Mucosa of rectum (tissue), 2 donors: Measurements from ENCODE around the gene CGB5.
"Not testable (repeated sequence)": the region's sequence is repeated elsewhere in the genome, so short reads cannot be mapped to it uniquely, and the experiment has no call there.

ENCODE experiments used
- H3K27ac ChIP-seq, 2 donors: one replicate each; pipeline ENCODE4 v1.7.0; 2013; ENCODE audit warnings: inconsistent platforms in 2 of 2, low read depth in 2 of 2, low read length in 2 of 2
- H3K27me3 ChIP-seq, 2 donors: one replicate each; pipeline ENCODE4 v1.7.0; 2013; ENCODE audit warnings: low read length in 2 of 2; ENCODE audit not compliant: control insufficient read depth in 2 of 2, insufficient read depth in 2 of 2
- H3K36me3 ChIP-seq, 2 donors: one replicate each; pipeline ENCODE4 v1.7.0; 2013; ENCODE audit warnings: low read length in 2 of 2; ENCODE audit not compliant: control insufficient read depth in 2 of 2, insufficient read depth in 2 of 2
- H3K4me1 ChIP-seq, 2 donors: one replicate each; pipeline ENCODE4 v1.7.0; 2013; ENCODE audit warnings: low read length in 2 of 2, mild to moderate bottlenecking in 1 of 2; ENCODE audit not compliant: control insufficient read depth in 2 of 2, insufficient read depth in 2 of 2
- H3K4me3 ChIP-seq, 2 donors: one replicate each; pipeline ENCODE4 v1.7.0; 2013; ENCODE audit warnings: low read length in 2 of 2
- H3K9ac ChIP-seq, 2 donors: one replicate each; pipeline ENCODE4 v1.7.0; 2013; ENCODE audit warnings: low read length in 2 of 2, low read depth in 1 of 2, mild to moderate bottlenecking in 1 of 2
- H3K9me3 ChIP-seq, 2 donors: one replicate each; pipeline ENCODE4 v1.7.0; 2013; ENCODE audit warnings: low read length in 2 of 2; ENCODE audit not compliant: control insufficient read depth in 2 of 2
- donor health status: healthy.
- donor health status: Normal muscosa, but diverticular disease.

Gene CGB5

GRCh38 chr19:49020931-49021895 lies 22.4 kb upstream of the CGB5 start:
- Histone ChIP-seq H3K27me3 (peaks cover 6 to 18% of the 10 kb centered on the region in 2 donors), H3K9ac (no peak overlapping the region), H3K27ac (no peak overlapping the region), H3K4me1 (peaks cover 9 to 17% of the 10 kb centered on the region in 2 donors), H3K36me3 (peaks cover 0 to 3% of the 10 kb centered on the region in 2 donors), H3K9me3 (no peaks in the 10 kb centered on the region), H3K4me3 (no peak overlapping the region)

- Histone ChIP-seq H3K4me3 (no peak overlapping the region), H3K36me3 (no peaks in the 10 kb centered on the region), H3K27ac (no peak overlapping the region), H3K9me3 (no peaks in the 10 kb centered on the region), H3K4me1 (peaks cover 9 to 17% of the 10 kb centered on the region in 2 donors), H3K27me3 (peaks cover 6 to 18% of the 10 kb centered on the region in 2 donors), H3K9ac (no peak overlapping the region)
Measured at GRCh38 chr19:49022116-49022515, 21.5 kb upstream of the CGB5 start.

GRCh38 chr19:49024233-49024632 lies 19.4 kb upstream of the CGB5 start, which contains the start of gene CGB3:
CGB3 (minus strand) TSS chr19:49024333; CDS start chr19:49023971, 362 bp downstream.
- H3K27me3 ChIP-seq: peaks cover 6 to 15% of the 10 kb centered on the region in 2 donors
- H3K36me3 ChIP-seq, H3K4me3 ChIP-seq, H3K4me1 ChIP-seq, H3K9ac ChIP-seq, H3K9me3 ChIP-seq, H3K27ac ChIP-seq: not testable (repeated sequence)

GRCh38 chr19:49025088-49025487 lies 18.6 kb upstream of the CGB5 start:
- not testable (repeated sequence) for H3K36me3 ChIP-seq, H3K9ac ChIP-seq, H3K27ac ChIP-seq, H3K4me3 ChIP-seq, H3K4me1 ChIP-seq, H3K9me3 ChIP-seq
- H3K27me3 ChIP-seq: peaks cover 5 to 14% of the 10 kb centered on the region in 2 donors

- H3K9me3 ChIP-seq, H3K27me3 ChIP-seq, H3K27ac ChIP-seq, H3K9ac ChIP-seq, H3K36me3 ChIP-seq, H3K4me3 ChIP-seq, H3K4me1 ChIP-seq: not testable (repeated sequence)
Measured at GRCh38 chr19:49025599-49025998, 18.0 kb upstream of the CGB5 start.

- not testable (repeated sequence) for H3K27ac ChIP-seq, H3K27me3 ChIP-seq, H3K9ac ChIP-seq, H3K4me1 ChIP-seq, H3K9me3 ChIP-seq, H3K4me3 ChIP-seq, H3K36me3 ChIP-seq
Measured at GRCh38 chr19:49028686-49029085, 15.0 kb upstream of the CGB5 start.

GRCh38 chr19:49029749-49030148 lies 13.9 kb upstream of the CGB5 start:
- H3K4me3 ChIP-seq, H3K27ac ChIP-seq, H3K27me3 ChIP-seq, H3K4me1 ChIP-seq, H3K9ac ChIP-seq, H3K36me3 ChIP-seq, H3K9me3 ChIP-seq: not testable (repeated sequence)

GRCh38 chr19:49030323-49030722 lies 13.3 kb upstream of the CGB5 start:
- not testable (repeated sequence) for H3K27me3 ChIP-seq, H3K27ac ChIP-seq, H3K9me3 ChIP-seq, H3K36me3 ChIP-seq, H3K4me1 ChIP-seq, H3K9ac ChIP-seq, H3K4me3 ChIP-seq

- H3K9me3 ChIP-seq, H3K27me3 ChIP-seq, H3K4me3 ChIP-seq, H3K9ac ChIP-seq, H3K36me3 ChIP-seq, H3K27ac ChIP-seq, H3K4me1 ChIP-seq: not testable (repeated sequence)
Measured at GRCh38 chr19:49031642-49032301, 11.9 kb upstream of the CGB5 start, which contains the start of gene CGB2. CGB2 (plus strand) TSS chr19:49031890; CDS start chr19:49032096, 206 bp downstream.

GRCh38 chr19:49036815-49037214 lies 6.8 kb upstream of the CGB5 start, which contains the start of gene CGB1:
CGB1 (minus strand) TSS chr19:49036895; CDS start chr19:49036711, 184 bp downstream.
- H3K9ac ChIP-seq, H3K4me1 ChIP-seq, H3K27me3 ChIP-seq, H3K4me3 ChIP-seq, H3K36me3 ChIP-seq, H3K27ac ChIP-seq, H3K9me3 ChIP-seq: not testable (repeated sequence)
